GM21515 (cell line): Measurements from ENCODE around the gene RANGAP1.

ENCODE experiments used
- ATAC-seq: cut with Tn5 transposase; IDR thresholded peaks from one replicate; pipeline ENCODE4 v1.9.1; 2021; ENCODE audit not compliant: unreplicated experiment

The RANGAP1 gene, protein sequence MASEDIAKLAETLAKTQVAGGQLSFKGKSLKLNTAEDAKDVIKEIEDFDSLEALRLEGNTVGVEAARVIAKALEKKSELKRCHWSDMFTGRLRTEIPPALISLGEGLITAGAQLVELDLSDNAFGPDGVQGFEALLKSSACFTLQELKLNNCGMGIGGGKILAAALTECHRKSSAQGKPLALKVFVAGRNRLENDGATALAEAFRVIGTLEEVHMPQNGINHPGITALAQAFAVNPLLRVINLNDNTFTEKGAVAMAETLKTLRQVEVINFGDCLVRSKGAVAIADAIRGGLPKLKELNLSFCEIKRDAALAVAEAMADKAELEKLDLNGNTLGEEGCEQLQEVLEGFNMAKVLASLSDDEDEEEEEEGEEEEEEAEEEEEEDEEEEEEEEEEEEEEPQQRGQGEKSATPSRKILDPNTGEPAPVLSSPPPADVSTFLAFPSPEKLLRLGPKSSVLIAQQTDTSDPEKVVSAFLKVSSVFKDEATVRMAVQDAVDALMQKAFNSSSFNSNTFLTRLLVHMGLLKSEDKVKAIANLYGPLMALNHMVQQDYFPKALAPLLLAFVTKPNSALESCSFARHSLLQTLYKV

GRCh38 chr22:41285820-41286638, at the start of gene RANGAP1:
RANGAP1 (minus strand) TSS chr22:41286187; CDS start chr22:41281044, 5,143 bp downstream.
- peak; percentile 88 for ATAC-seq

- no peak for ATAC-seq
These were observed 49.1 kb upstream of the RANGAP1 start for GRCh38 chr22:41334951-41335635.

- ATAC-seq: no peak
These were observed 48.2 kb upstream of the RANGAP1 start for GRCh38 chr22:41334215-41334614.

DNA sequence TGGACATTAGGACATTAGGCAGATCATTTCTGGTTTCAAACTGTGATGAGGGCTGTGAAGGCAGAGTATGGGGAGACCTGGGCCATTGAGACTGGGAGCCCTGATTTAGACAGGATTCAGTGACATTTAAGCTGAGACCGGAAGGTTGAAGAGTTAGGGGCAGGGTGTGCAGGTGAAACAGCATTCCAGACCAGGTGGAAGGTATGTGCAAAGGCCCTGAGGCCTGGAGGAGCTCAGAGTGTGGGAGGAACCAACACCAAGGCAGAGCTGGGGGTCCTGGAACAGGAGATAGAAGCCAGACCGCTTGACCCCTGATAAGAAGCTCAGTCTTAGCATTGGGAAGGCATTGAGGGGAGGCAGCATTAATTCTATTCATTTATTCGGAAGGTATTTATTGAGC, 47.8 kb upstream of the RANGAP1 start:
- ATAC-seq: no peak

- no peak for ATAC-seq
These were observed 46.4 kb upstream of the RANGAP1 start for GRCh38 chr22:41332217-41332939.

DNA sequence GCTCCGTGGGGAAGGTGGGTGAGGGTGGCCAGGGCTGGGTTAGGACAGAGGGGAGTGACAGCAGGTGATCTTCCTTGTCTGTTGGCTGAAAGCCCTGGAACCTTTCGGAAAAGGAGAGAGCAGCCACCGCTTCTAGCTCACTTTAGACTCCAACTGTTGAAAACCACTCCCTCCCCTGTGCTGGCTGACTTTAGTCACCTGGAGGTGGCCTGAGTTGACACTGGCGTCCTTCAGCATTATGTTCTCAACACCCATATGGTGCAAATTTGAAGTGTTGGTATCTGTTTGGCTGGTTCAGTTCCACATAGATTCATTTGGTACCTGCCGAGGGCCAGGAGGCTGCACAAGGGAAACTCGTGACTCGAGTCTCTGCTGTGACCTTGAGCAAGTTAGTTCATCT, 44.2 kb upstream of the RANGAP1 start:
- ATAC-seq: no peak

DNA sequence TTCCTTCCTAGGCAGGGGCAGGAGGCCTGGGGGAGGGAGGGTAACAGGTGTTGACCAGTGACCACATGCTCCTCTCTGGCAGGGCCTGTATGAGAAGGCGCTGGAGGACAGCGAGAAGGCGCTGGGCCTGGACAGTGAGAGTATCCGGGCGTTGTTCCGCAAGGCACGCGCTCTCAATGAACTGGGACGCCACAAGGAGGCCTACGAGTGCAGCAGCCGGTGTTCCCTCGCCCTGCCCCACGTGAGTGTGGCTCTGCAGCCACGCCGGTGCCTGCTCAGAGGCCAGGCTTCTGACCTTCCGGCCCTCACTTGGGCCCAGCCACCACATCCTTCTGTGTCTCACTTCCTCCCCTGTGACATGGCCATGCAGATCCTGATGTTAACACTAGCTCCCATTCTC, 41.1 kb upstream of the RANGAP1 start:
- ATAC-seq: no peak

DNA sequence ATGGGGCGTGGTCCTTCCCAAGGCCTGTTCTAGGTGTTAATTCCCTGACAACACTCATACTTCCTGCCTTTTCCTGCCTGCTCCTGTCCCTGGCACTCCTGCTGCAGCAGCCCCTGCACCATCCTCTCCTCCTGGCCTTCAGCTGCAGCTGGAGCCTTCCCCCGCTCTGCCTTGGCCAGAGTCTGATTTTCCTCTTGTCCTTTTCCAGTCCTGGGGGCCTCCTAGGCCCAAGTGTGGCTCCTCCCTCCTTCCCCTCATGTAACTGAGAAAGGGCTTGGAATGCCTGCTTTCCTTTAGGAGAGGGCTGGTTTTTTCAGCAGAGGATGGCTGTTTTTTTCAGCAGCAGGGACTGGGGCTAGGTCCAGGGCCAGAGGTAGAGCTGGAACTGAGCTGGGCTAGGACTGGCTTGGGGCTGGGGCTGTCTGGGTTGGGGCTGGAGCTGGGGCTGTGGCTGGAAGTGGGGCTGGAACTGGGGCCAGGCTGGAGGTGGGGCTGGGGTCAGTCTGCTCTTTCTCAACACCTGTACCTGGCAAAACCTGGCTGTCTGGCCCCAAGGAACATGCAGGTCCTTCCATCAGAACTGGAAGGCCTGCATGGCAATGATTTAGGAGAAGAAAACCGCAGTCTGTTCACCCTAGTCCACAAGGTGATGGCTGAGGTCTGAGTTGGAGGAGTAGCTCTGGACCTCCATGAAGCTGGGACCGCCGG, 39.0 kb upstream of the RANGAP1 start:
- ATAC-seq: no peak

- ATAC-seq: no peak
These were observed 34.6 kb upstream of the RANGAP1 start for GRCh38 chr22:41320416-41321240.

GRCh38 chr22:41315586-41315985, 29.6 kb upstream of the RANGAP1 start:
- no peak for ATAC-seq

- no peak for ATAC-seq
These were observed 28.8 kb upstream of the RANGAP1 start for GRCh38 chr22:41314821-41315220.

GRCh38 chr22:41311487-41311886, 25.5 kb upstream of the RANGAP1 start:
- ATAC-seq: no peak

DNA sequence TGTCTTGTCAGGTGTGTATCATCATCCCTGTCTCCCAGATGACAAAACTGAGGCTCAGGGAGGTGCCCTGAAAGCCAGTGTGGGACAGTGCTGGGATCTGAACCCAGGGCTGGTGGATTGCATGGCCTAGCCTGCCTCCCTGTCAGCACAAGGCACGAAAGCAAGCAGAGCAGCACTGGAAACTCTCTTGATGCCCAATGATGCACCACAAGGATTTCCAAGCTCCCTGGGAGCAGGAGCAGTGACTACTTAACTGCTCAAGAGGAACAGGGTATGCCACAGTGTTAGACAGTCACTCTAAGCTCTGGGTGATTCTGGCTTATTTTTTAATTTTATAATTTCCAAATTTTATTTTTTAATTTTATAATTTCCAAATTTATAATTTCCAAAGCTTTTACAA, 24.3 kb upstream of the RANGAP1 start:
- ATAC-seq: no peak

DNA sequence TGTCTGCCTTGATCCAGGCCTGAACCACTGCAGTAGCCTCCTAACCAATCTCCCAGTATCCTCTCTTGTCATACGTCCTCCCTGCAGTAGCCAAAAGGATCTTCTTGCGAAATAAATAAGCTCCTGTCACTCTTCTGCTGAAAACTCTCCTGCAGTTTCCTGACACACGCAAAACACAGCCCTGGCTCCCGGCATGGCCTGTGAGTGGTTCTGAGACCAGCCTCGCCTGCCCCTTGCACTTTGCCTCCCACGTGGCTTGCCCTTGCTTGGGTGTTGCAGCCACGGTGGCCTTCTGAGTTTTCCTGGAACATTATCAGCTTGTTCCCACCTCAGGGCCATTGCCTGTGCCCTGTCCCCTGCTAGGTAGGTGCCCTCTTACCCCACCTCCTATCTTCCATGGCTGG, 22.6 kb upstream of the RANGAP1 start:
- ATAC-seq: no peak

DNA sequence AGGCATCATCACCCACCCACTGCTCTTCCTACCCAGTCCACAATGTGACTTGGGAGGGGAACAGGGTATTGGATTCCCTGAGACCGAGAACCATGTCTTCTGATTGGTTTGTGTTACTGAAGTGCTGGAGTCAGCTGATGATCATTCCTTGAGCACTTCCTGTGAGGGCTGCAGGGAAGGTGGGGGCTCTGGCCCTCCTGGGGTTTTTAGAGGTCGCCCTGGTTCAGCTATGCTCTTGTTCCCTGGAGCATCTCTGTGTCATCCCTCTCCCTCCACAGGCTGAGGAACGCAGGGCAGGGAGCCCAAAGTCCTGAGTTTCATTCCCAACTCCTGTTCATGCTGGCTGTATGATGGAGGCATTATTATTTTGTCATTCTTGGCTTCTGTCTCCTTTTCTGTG, 22.1 kb upstream of the RANGAP1 start:
- ATAC-seq: no peak

- no peak for ATAC-seq
These were observed 19.7 kb upstream of the RANGAP1 start for GRCh38 chr22:41305646-41306045.

- no peak for ATAC-seq
These were observed 16.8 kb upstream of the RANGAP1 start for GRCh38 chr22:41302811-41303210.

DNA sequence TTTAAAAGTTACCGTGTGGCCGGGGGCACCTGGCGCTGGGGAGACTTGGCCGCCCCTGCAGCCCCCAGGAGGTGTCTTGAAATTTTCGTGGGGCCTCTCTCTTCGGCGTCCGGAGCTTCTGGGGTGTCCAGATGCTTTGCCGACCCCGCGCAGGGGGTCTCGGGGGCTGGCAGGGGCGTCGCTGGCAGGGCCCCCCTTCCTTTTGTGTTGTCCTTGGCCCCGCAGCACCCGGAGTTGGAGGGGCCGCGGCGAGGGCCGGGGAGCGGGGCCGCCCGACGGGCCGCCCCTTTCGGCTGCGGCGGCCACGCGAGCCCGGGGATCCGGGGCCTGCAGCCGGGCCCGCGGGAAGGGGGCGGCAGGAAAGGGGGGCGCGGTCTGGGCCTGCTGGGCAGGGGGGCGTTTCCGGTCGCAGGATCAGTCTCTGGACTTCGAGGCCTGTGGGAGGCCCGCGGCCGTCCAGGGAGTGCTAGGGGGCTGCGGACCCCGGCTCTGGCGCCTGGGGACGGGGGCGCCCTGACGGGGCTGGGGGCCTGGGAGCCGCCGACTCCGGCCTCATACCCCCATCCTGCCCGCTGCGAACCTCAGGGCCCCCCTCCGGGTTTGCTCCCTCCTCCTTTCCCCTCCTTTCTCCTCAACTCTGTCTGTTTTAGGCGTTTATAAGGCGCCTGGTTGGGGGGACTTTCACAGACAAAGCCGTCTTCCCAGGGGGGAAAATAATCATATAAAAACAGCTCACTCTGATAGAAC, 16.2 kb upstream of the RANGAP1 start:
- ATAC-seq: no peak
